CD14-positive monocyte (primary cell): ENCODE data around the gene TTLL12. TPM values are rescaled to one million over a fixed set of nuclear protein-coding genes. Genes with fewer than 3 reads are reported as not detected.

ENCODE experiments used
- DNase-seq, 3 donors: peaks; one replicate each; pipeline ENCODE4 v3.0.0-alpha.2; 2011 to 2022
- H2AFZ ChIP-seq: 2 replicates; pipeline ENCODE4 v1.6.0; 2012; ENCODE audit warnings: mild to moderate bottlenecking, low read depth, low read length, inconsistent platforms; ENCODE audit not compliant: insufficient read depth, poor library complexity, severe bottlenecking
- H3K27ac ChIP-seq, 2 donors: 1 replicate in 1 of 2; 2 replicates in 1 of 2; pipeline ENCODE4 v1.5.1; 2012 to 2013; ENCODE audit warnings: low read length in 2 of 2, control low read depth in 1 of 2, inconsistent platforms in 1 of 2, low read depth in 1 of 2, mild to moderate bottlenecking in 1 of 2
- H3K27me3 ChIP-seq, 2 donors: one replicate each; pipeline versions ENCODE4 v1.6.0 to v1.6.1; 2011 to 2013; ENCODE audit warnings: low read length in 2 of 2; ENCODE audit not compliant: control insufficient read depth in 2 of 2, insufficient read depth in 2 of 2
- H3K36me3 ChIP-seq, 2 donors: replicated peaks in 1 of 2; 1 replicate in 1 of 2; 2 replicates in 1 of 2; pipeline versions ENCODE4 v1.5.1 to v1.6.1; 2012 to 2013; ENCODE audit warnings: low read length in 2 of 2, control low read depth in 1 of 2, inconsistent platforms in 1 of 2, mild to moderate bottlenecking in 1 of 2; ENCODE audit not compliant: insufficient read depth in 2 of 2, control insufficient read depth in 1 of 2
- H3K4me1 ChIP-seq, 2 donors: 1 replicate in 1 of 2; 2 replicates in 1 of 2; pipeline versions ENCODE4 v1.5.1 to v1.6.1; 2012 to 2013; ENCODE audit warnings: low read length in 2 of 2, control low read depth in 1 of 2, inconsistent platforms in 1 of 2, mild to moderate bottlenecking in 1 of 2, moderate library complexity in 1 of 2; ENCODE audit not compliant: insufficient read depth in 2 of 2, control insufficient read depth in 1 of 2
- H3K4me2 ChIP-seq: replicated peaks from 2 replicates; pipeline ENCODE3; 2012; ENCODE audit warnings: low read length, moderate library complexity, mild to moderate bottlenecking; ENCODE audit not compliant: poor library complexity, severe bottlenecking; ENCODE audit errors: extremely low read depth
- H3K4me3 ChIP-seq, 3 experiments: fragments of 200-600 bp in 1 of 3; sonication (generic) in 1 of 3; replicated peaks in 1 of 3; 1 replicate in 2 of 3; 2 replicates in 1 of 3; pipeline ENCODE4 v1.5.1; 2011 to 2013; ENCODE audit warnings: low read length in 3 of 3, mild to moderate bottlenecking in 3 of 3, control low read depth in 2 of 3, low read depth in 2 of 3, inconsistent platforms in 1 of 3, moderate library complexity in 1 of 3
- H3K79me2 ChIP-seq: 2 replicates; pipeline ENCODE4 v1.6.0; 2012; ENCODE audit warnings: mild to moderate bottlenecking, control low read depth, inconsistent platforms, low read length, moderate library complexity; ENCODE audit not compliant: insufficient read depth
- H3K9ac ChIP-seq: 2 replicates; pipeline ENCODE4 v1.6.0; 2017; ENCODE audit warnings: low read length, mild to moderate bottlenecking; ENCODE audit not compliant: insufficient read depth, poor library complexity, severe bottlenecking
- H3K9me3 ChIP-seq, 2 donors: replicated peaks in 1 of 2; 1 replicate in 1 of 2; 2 replicates in 1 of 2; pipeline versions ENCODE4 v1.5.1 to v1.6.1; 2012 to 2013; ENCODE audit warnings: low read length in 2 of 2, control low read depth in 1 of 2; ENCODE audit not compliant: control insufficient read depth in 1 of 2, insufficient read depth in 1 of 2
- H4K20me1 ChIP-seq: 2 replicates; pipeline ENCODE4 v1.6.0; 2012; ENCODE audit warnings: mild to moderate bottlenecking, low read length, control low read depth, moderate library complexity; ENCODE audit not compliant: insufficient read depth
- H3K27ac Mint-ChIP-seq, 7 donors: one replicate each; pipeline ENCODE4 v1.8.0; 2020; ENCODE audit warnings: mild to moderate bottlenecking in 7 of 7, mixed read lengths in 7 of 7, moderate library complexity in 6 of 7, inconsistent platforms in 2 of 7
- H3K27me3 Mint-ChIP-seq, 3 donors: one replicate each; pipeline ENCODE4 v1.8.0; 2021 to 2022; ENCODE audit warnings: low read depth in 3 of 3, mild to moderate bottlenecking in 3 of 3, mixed read lengths in 3 of 3, moderate library complexity in 3 of 3, inconsistent platforms in 1 of 3
- H3K36me3 Mint-ChIP-seq, 2 donors: one replicate each; pipeline ENCODE4 v1.8.0; 2020; ENCODE audit warnings: mixed read lengths in 2 of 2, inconsistent platforms in 1 of 2, mild to moderate bottlenecking in 1 of 2
- H3K4me1 Mint-ChIP-seq: one replicate; pipeline ENCODE4 v1.8.0; 2020; ENCODE audit warnings: mild to moderate bottlenecking, mixed read lengths
- H3K4me3 Mint-ChIP-seq, 2 donors: one replicate each; pipeline ENCODE4 v1.8.0; 2020; ENCODE audit warnings: mild to moderate bottlenecking in 2 of 2, mixed read lengths in 2 of 2, moderate library complexity in 1 of 2
- H3K9me3 Mint-ChIP-seq, 7 donors: one replicate each; pipeline ENCODE4 v1.8.0; 2020 to 2022; ENCODE audit warnings: mixed read lengths in 7 of 7, mild to moderate bottlenecking in 6 of 7, moderate library complexity in 6 of 7, inconsistent platforms in 2 of 7
- CTCF ChIP-seq: fragments of 200-600 bp; IDR thresholded peaks from one replicate; pipeline ENCODE4 v1.8.0; 2022; ENCODE audit warnings: antibody characterized with exemption, mild to moderate bottlenecking
- WGBS: methylation state at CpG from one replicate; pipeline ENCODE4 v1.1.5; 2013; ENCODE audit warnings: missing lambda C conversion rate; ENCODE audit not compliant: insufficient coverage; 5-methylcytosine and 5-hydroxymethylcytosine counted together
- intact Hi-C, 2 donors: fragments of 100-400 bp; cut with micrococcal nuclease; formaldehyde crosslinking; loops; one replicate each; pipeline versions ENCODE4 v1.15.0 to v1.15.1; 2023
- polyA plus RNA-seq, 3 donors: library from polyadenylated mRNA; depleted of rRNA in 1 of 3; unstranded in 2 of 3; stranded (reverse) in 1 of 3; fragments of 300-500 nt in 2 of 3; fragments of >200 nt in 1 of 3; fragmentation: Illumina TruSeq in 2 of 3; gene quantifications; 1 replicate in 2 of 3; 2 replicates in 1 of 3; pipeline ENCODE4 v1.2.3, GENCODE V29; 2012 to 2021

Gene TTLL12
- polyA plus RNA-seq, 3 donors = 9.5 to 16.6 (median 16.5) TPM

GRCh38 chr22:43142880-43143562 lies 43.9 kb downstream of the TTLL12 start, which contains the start of gene MCAT:
Gene MCAT (minus strand): TSS chr22:43143398. CDS start chr22:43143348, 50 bp downstream.
- Mint-ChIP-seq H3K27me3 (no peaks in the 10 kb centered on the region), H3K4me1 (peaks cover 50% of the 10 kb centered on the region), H3K27ac (peak within 1 kb of the TSS; percentile 87 to 99 (median 94)), H3K9me3 (peaks cover 0 to 2% (median 0%) of the 10 kb centered on the region in 7 donors), H3K36me3 (peaks cover 22 to 30% of the 10 kb centered on the region in 2 donors), H3K4me3 (peak within 1 kb of the TSS; percentile 84 to 91)
- no peak for TF ChIP-seq CTCF
- Histone ChIP-seq H3K36me3 (peaks cover 12 to 27% of the 10 kb centered on the region in 2 donors), H3K27ac (peak within 1 kb of the TSS; percentile 49 to 88), H3K4me3 (peak within 1 kb of the TSS; percentile 54 to 82 (median 64)), H2AFZ (peak within 1 kb of the TSS; percentile 94), H3K4me2 (peak within 1 kb of the TSS; percentile 85), H3K9ac (peak within 1 kb of the TSS; percentile 79), H3K79me2 (peaks cover 12% of the 10 kb centered on the region), H3K9me3 (no peaks in the 10 kb centered on the region), H4K20me1 (no peaks in the 10 kb centered on the region), H3K27me3 (no peaks in the 10 kb centered on the region), H3K4me1 (peaks cover 37 to 53% of the 10 kb centered on the region in 2 donors)
- peak; percentile 65 to 80 (median 75) for DNase-seq
- WGBS = under 1% methylated on average over 82 of the region's 83 CpGs
- intact Hi-C loops = no loop called here

GRCh38 chr22:43136801-43137200 lies 50.1 kb downstream of the TTLL12 start:
- no peak overlapping the region for H3K9ac ChIP-seq
- no peak overlapping the region for H3K4me3 ChIP-seq
- H3K4me1 ChIP-seq = peaks cover 10 to 13% of the 10 kb centered on the region in 2 donors
- H4K20me1 ChIP-seq = no peaks in the 10 kb centered on the region
- intact Hi-C loops = no loop called here
- 65% methylated on average over 8 of the region's 10 CpGs for WGBS
- peak overlapping the region; percentile 61 for H2AFZ ChIP-seq
- DNase-seq = no peak
- no peak for TF ChIP-seq CTCF
- Mint-ChIP-seq H3K4me3 (no peak overlapping the region), H3K27ac (peak overlapping the region in 5 of 7 donors; percentile 18 to 83 (median 47)), H3K4me1 (peaks cover 20% of the 10 kb centered on the region), H3K27me3 (no peaks in the 10 kb centered on the region), H3K36me3 (peaks cover 50 to 83% of the 10 kb centered on the region in 2 donors), H3K9me3 (peaks cover 0 to 2% (median 0%) of the 10 kb centered on the region in 7 donors)
- H3K79me2 ChIP-seq = peaks cover 7% of the 10 kb centered on the region
- H3K27ac ChIP-seq = peak overlapping the region; percentile 16 to 48
- H3K27me3 ChIP-seq = no peaks in the 10 kb centered on the region
- H3K4me2 ChIP-seq = no peak overlapping the region
- H3K36me3 ChIP-seq = peaks cover 20 to 78% of the 10 kb centered on the region in 2 donors
- no peaks in the 10 kb centered on the region for H3K9me3 ChIP-seq
